GM21526 (cell line): ENCODE data around the gene C9orf153.
"Not testable (repeated sequence)": the region's sequence is repeated elsewhere in the genome, so short reads cannot be mapped to it uniquely, and the experiment has no call there.

Source experiments
- ATAC-seq: cut with Tn5 transposase; IDR thresholded peaks from one replicate; pipeline ENCODE4 v1.9.1; 2021; ENCODE audit warnings: moderate library complexity; ENCODE audit not compliant: unreplicated experiment, low FRiP score

Gene C9orf153

DNA sequence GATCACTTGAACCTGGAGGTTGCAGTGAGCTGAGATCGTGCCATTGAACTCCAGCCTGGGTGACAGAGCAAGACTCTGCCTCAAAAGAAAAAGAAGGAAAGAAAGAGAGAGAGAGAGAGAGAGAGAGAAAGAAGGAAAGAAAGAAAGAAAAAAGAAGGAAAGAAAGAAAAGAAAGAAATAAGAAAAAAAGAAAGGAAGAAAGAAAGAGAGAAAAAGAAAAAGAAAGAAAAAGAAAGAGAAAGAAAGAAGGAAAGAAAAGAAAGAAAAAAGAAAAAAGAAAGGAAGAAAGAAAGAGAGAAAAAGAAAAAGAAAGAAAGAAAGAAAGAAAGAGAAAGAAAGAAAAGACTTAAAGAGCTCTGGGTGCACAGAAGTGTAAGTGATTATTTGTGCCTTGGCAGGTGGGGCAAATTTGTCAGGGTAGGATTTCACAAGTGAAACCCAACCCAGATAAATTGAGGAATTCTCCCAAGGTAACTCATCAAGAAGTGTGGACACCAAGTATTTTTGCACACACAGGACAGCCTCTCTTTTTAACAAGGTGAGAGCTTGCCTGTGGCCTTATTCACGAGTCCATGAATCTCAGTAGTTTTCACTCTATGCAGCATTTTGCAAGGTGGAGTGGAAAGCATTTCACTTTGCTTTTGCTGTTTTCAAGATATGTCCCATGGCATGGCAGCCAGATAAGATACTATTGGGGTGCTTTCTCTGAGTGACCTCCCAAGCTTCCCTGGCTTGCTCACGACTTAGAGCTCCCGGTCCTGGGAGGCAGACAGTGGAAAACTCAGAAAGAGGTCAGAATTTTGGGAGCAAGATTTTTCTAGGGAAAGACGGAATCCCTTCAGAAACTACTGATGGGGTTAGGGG lies 57.8 kb downstream of the C9orf153 start:
- ATAC-seq = no peak

DNA sequence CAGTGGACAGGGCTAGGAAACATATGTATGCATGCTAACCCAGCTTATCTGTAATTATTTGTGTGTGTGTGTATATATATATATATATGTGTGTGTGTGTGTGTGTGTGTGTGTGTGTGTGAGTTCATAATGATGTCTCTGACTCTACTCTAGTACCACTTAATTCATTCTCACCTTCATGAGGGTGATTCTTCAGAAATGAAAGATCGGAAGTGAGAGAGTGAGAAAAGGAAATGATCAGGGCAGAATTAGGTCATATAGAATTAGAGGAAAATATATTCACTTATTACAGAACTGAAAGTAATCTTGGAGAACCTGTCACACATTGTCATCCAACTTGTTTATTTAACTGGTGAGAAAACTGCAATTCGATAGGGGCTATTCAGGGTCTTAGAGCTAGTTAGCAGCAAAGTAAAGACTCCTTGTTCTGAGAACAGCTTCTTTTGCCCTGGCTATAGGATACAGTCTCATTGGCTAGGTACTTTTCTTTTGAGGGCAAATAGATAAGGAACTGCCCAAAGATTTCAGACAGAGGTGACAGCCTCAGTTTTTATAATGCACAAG lies 58.8 kb downstream of the C9orf153 start:
- ATAC-seq = no peak

DNA sequence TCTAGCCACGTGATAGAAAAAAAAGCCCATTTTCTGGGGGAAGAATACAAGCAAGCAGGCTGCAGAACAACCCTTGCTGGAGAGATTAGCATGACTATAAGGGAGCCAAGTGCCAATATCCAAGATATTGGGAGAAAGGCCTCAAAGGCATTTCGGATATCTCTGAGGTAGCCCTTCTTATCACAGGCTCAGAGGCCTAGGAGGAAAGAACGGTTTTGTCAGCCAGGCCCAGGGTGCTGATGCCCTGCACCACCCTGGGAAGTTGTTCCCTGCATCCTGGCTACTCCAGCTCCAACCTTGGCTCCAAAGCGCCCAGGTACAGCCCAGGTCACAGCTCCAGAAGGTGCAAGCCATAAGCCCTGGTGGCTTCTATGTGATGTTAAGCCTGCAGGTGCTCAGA lies 66.4 kb downstream of the C9orf153 start:
- no peak for ATAC-seq

DNA sequence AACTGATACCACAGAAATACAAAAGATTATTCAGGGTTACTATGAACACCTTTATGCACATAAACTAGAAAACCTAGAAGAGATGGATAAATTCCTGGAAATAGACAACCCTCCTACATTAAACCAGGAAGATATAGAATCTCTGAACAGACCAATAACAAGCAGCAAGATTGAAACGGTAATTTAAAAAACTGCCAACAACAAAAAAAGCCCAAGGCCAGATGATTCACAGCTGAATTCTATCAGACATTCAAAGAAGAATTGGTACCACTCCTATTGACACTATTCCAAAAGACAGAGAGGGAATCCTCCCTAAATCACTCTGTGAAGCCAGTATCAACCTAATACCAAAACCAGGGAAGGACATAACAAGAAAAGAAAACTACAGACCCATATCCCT lies 68.8 kb downstream of the C9orf153 start:
- ATAC-seq = not testable (repeated sequence)

DNA sequence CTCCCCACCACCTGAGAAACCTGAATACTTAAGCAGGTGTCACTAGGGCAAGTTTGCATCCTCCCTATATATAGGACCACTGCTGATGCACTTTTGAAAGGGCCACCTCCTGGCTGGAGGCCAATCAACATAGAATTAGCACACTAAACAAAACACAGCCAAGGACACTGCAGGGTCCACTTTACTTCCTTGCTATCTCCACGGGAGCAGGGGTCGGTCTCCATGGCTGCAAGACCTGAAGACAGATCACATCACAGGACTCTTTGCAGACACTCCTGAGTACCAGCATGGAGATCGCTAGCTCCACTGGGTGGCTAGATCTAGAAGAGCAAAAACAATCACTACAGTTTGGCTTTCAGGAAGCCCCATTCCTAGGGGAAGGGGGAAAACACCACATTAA lies 72.3 kb downstream of the C9orf153 start:
- ATAC-seq = no peak

DNA sequence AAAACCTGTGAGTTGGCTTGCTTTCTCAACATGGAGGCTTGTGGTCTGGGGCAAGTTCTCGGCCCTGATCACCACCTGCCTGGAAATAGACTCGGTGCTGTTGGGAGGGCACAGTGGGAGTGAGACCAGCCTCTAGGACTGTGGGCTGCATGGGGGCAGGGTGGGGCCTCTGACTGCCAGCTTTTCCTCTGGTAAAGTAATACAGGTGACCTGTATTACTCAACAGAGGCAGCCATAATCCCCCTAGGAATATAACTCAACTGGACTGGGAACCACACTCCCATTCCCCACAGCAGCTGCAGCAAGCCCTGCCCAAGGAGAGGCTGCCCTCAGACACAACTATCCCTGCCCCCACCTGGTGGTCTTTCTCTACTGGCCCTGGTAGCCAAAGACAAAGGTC lies 72.8 kb downstream of the C9orf153 start:
- ATAC-seq = no peak

DNA sequence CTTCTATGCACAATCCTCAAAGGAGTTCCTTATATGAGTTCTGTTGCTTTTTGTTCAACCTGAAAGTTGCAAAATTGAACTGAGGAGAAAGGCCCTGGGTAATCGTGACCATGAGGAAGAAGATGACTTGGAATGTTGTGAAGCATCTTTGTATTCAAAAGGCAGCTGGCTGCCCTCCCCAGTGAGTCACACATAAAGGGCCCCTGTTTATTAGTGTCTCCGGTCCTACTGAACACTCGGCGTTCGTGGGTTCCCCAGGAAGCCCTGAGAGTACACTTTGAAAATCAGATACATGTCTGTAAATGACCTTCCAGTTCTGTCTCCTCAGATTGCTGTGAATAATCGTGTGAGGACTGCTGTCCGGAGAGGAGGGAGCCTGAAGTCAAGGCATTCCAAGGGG lies 73.6 kb downstream of the C9orf153 start:
- ATAC-seq = no peak

DNA sequence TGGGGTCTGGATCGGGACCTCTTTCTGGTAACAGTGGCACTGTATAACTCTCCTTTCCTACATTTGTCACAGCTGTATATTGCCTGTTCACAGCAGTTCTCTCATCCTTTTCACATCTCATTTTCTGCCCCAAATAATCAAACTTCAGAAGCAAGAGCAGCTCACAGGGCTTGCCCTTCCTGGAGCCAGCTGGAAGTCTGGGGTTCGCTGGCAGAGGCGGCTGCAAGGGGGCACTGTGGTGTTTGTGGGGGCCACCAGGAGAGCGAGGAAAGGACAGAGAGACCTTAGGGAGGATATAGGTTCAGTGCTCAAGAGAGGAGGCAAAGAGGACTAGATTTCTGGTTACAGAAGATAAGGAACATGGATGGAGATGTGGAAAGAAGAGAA lies 75.3 kb downstream of the C9orf153 start:
- ATAC-seq = no peak

DNA sequence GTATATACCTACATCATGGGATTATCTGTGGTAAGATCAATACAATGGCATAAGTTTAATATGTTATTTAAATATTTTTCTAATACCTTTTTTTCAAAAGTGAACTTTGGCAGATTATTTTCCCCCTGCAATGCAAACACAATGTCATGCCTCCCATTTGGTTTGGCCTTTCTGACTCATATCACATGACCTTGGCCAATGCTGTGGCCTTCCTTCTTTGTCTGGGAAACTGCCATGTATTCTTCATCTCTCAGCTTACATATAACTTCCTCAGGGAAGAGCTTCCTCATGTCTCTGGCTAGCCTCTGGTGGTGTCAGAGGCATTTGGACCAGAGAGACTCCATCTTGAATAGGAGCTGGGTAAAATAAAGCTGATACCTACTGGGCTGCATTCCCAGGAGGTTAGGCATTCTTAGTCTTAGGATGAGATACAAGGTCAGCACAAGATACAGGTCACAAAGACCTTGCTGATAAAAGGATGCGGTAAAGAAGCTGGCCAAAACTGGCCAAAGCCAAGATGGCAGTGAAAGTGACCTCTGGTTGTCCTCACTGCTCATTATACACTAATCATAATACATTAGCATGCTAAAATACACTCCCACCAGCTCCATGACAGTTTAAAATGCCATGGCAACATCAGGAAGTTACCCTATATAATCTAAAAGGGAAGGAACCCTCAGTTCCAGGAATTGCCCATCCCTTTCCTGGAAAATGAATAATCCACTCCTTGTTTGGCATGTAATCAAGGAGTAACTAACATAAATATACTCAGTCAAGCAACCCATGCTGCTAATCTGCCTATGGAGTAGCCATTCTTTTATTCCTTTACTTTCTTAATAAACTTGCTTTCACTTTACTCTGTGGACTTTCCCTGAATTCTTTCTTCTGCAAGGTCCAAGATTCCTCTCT lies 76.0 kb downstream of the C9orf153 start:
- ATAC-seq = no peak

DNA sequence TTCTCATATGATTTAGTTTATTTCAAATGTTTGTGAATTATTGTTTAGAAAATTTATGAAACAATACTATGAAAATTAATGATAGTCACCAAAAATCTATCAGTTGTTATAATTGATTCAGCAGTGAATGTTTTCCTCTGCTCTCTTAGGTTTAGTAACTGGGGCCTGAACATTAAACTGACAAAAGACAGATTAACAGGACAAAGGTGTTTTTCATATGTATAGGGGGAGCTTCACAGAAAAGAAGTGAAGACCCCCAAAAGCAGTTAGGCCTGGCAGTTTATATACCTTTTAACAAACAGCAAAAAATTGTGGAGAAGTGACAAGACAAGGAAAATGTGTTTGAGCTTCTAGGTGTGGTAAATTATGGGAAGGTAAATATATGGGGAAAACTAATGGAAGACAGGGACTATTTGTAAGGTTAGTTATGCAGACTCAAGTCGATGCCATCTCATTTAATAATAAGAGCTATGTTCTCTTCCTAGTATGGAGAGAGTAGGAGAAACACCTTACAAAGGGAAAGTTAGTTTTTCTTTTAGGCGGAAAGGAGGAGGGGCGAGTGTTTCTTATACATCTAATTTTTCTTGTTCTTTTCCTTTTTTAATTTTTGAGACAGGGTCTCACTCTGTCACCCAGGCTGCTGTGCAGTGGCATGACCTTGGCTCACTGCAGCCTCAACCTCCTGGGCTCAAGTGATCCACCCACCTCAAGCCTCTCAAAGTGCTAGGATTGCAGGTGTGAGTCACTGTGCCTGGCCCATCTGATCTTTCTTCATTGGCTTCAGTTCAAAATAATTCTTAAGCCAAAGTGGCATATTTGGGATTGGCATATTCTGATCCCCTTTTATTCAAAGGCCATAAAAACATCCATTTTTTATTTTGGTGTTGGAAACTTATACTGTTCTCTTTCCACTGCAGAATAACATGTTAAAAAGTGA lies 77.8 kb downstream of the C9orf153 start:
- ATAC-seq = no peak

DNA sequence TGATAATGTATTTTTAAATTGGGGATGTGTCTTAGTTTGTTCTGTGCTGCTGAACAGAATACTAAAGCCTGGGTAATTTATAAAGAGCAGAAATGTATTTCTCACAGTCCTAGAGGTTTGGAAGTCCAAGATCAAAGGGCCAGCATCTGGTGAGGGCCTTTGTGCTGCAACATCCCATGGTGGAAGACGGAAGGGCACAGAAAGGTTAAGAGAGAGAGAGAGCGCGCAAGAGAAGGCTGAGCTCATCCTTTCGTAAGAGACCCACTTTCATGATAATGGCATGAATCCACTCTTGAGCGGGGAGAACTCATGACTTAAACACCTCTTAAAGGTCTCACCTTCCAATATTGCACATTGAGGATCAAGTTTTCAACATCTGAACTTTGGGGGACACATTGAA lies 81.0 kb downstream of the C9orf153 start:
- no peak for ATAC-seq

DNA sequence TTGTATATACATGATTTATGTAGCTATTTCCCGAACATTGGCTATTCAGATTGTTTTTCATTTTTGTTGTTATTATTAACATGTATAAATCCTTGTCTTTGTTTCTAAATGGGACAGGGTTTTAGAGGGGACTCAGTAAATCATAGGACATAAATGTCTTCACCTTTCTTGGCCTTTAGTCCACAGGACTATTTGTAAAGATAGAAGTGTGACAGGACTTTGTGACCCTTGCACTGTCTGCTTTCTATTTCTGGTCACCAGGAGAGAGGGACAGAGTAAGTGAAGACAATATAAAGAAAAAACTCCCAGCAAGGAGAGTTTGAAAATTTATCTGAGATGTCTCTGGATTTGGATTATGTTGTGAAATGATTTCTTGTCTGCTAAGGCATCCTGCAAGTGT lies 81.5 kb downstream of the C9orf153 start:
- ATAC-seq = no peak

DNA sequence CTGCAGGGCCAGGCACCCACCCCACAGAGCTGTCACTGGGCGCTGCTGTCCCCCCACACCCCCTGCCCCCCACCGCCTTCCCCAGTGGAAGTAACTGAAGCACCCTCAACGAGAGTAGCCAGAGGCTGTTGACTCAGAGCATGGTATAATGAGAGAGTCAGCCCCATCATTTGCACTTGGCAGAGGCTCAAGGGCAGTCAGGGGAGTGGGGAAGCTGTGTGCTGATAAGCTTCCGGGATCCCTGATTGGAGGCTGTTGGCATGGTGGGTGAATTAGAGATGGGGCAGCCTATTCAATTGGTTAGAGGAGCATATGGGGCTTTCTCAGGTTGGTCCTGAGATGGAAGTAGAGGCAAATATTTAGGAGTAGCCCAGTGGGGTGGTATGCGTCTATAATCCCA lies 83.0 kb downstream of the C9orf153 start:
- no peak for ATAC-seq

DNA sequence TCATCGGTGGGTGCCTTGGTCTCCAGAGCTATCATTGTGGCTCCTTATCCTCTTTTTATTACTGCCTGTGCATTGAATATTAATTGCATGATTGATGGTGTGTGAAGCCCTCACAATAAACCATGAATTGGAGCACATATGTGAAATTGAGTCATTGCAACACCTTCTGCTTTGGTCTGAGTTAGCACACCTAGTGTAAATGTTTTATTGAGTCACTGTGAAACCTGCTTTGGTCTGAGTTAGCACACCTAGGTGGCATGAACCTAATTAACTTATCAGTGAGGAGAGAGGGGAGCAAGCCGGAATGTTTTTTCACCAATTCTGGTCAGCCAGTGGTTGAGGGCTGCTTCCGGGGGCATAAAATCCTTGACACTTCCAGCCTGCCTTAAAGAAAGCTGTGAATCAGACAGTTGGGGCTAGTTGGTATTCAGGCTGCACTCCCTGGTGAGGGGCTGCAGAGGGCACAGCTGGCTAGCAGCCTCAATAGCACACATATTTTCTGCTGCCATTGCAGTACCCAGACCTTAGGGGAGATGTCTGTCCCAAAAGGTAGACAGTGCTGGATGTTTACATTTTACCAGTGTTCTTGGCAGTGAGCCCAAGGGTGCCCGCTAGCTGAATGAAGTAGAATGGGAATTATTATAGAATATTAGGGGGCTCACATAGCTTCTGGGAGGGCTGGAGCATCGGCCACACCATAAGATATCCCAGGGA lies 83.6 kb downstream of the C9orf153 start:
- ATAC-seq = no peak

DNA sequence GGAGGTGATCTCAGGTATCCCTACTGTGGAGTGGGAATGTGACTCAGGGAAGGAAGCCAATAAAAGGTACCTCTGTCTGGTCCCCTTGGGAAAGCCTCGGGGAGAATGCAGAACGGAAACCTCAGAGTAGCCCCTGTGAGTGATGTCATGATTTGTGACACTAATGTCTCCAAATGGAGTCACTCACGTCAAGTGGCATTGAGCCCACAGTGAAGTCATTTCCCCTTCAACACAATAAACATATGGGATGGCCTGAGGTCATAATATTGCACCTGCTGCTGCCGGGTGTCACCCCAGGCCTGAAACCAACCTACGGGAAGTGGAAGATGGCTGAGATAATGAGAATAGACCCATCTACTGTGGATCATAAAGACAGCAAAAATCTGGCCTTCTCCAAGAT lies 84.2 kb downstream of the C9orf153 start:
- no peak for ATAC-seq
